Activated CD8-positive, alpha-beta T cell treated with anti-CD3 and anti-CD28 coated beads, Interleukin-2, amount 10 ng/mL, durations not matched to agents 7 days and 5 days (primary cell): ENCODE data around the gene ZFP36L1. TPM values are rescaled to one million over a fixed set of nuclear protein-coding genes. Genes with fewer than 3 reads are reported as not detected.

Experiments used
- ATAC-seq: fragments of 150-1000 bp; cut with Tn5 transposase; one replicate; pipeline ENCODE4 v1.10.0; 2021; ENCODE audit warnings: moderate library complexity
- CTCF ChIA-PET: fragments of 350-600 bp; sonication (Branson Sonifier 250); formaldehyde crosslinking; loops from one replicate; lab custom pipeline; 2021; ENCODE audit warnings: antibody characterized with exemption; lab: Charles Lee
- POLR2A ChIA-PET: fragments of 350-600 bp; sonication (Branson Sonifier 250); formaldehyde crosslinking; loops from one replicate; lab custom pipeline; 2021; ENCODE audit warnings: antibody characterized with exemption; lab: Charles Lee
- DNase-seq: peaks from one replicate; pipeline ENCODE4 v3.0.0-alpha.2; 2020
- H3K27ac Mint-ChIP-seq: one replicate; pipeline ENCODE4 v1.8.0; 2021; ENCODE audit warnings: mild to moderate bottlenecking, mixed read lengths
- H3K27me3 Mint-ChIP-seq: one replicate; pipeline ENCODE4 v1.8.0; 2021; ENCODE audit warnings: low read depth, mixed read lengths
- H3K36me3 Mint-ChIP-seq: one replicate; pipeline ENCODE4 v1.8.0; 2021; ENCODE audit warnings: low read depth, mixed read lengths
- H3K4me1 Mint-ChIP-seq: one replicate; pipeline ENCODE4 v1.8.0; 2021; ENCODE audit warnings: low read depth, mixed read lengths
- H3K4me3 Mint-ChIP-seq: one replicate; pipeline ENCODE4 v1.8.0; 2021; ENCODE audit warnings: mild to moderate bottlenecking, mixed read lengths
- H3K9me3 Mint-ChIP-seq: one replicate; pipeline ENCODE4 v1.8.0; 2022; ENCODE audit warnings: mixed read lengths; ENCODE audit not compliant: insufficient read depth
- total RNA-seq, 2 experiments: library from RNA; stranded (reverse); gene quantifications; one replicate each; pipeline ENCODE4 v1.2.3, GENCODE V29; 2021

The ZFP36L1 gene
- total RNA-seq, 2 experiments from 2014 or later = 63.3 to 73.2 TPM

GRCh38 chr14:68783408-68784225, 9.2 kb downstream of the ZFP36L1 start:
- Mint-ChIP-seq H3K4me3 (no peak overlapping the region), H3K27ac (no peak overlapping the region), H3K27me3 (no peaks in the 10 kb centered on the region), H3K4me1 (peaks cover 93% of the 10 kb centered on the region), H3K9me3 (no peaks in the 10 kb centered on the region), H3K36me3 (peaks cover 23% of the 10 kb centered on the region)
- DNase-seq = no peak
- ChIA-PET CTCF (interaction anchor here (0.8 to 6.2 kb wide), 4 partner anchors 11 to 532 kb away, joined by 3 to 52 read pairs (median 4); no protein-coding TSS in a partner anchor), POLR2A (interaction anchor here (1.6 to 6.0 kb wide), 5 partner anchors 8 to 500 kb away, joined by 5 to 115 read pairs (median 38); partner anchors contain the start of gene ZFP36L1)
- no peak for ATAC-seq

DNA sequence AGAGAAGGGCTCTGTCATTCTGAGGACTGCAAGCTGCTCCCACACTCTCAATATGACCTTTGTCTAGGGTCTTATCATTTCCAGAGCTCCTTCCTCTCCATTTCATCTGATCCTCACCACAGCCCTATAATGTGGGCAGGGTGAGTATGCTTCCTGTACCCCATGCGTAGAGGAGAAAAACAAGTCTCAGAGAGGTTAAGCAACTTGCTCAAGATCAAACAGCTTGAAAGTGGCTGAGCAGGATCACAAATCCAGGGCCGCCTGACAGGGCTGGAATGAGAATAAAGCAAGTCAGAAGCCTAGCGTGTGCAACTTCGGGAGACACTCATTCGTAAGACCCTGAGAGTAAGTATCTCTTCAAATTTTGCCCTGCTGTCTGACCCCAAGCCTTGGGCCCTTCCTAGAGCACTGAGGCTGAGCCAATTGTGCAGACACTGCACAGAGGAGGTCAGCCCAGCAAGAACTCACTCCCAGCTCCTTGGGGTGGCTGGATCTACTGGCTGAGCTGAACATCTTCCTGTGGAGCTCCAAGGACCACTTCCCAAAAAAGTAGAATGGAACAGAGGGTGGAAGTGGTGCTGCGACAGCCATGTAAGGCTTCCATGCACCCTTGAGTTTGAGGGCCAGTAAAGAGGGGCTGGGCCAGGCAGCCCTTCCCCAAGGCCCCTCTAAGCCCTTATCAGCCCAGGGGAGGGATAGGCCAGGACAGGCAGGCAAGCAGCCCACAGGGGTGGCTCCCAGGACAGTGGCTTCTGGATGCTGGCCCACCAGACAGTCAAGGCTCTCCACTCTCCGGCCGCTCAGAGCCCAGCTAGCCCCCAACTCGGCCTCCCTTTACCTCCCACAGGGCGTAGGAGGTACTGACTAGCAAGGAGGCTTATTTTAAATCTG, 10.5 kb downstream of the ZFP36L1 start:
- ATAC-seq (peak; percentile 42), DNase-seq (peak; percentile 79)
- CTCF ChIA-PET = interaction anchor here (0.7 to 6.2 kb wide), 13 partner anchors 8 to 533 kb away, joined by 3 to 82 read pairs (median 4); no protein-coding TSS in a partner anchor
- POLR2A ChIA-PET = interaction anchor here (0.9 to 6.0 kb wide), 8 partner anchors 9 to 499 kb away, joined by 3 to 115 read pairs (median 26); partner anchors contain the start of gene ZFP36L1
- Mint-ChIP-seq H3K27me3 (no peaks in the 10 kb centered on the region), H3K9me3 (no peaks in the 10 kb centered on the region), H3K4me1 (peaks cover 84% of the 10 kb centered on the region), H3K36me3 (peaks cover 13% of the 10 kb centered on the region), H3K4me3 (peak overlapping the region; percentile 74), H3K27ac (peak overlapping the region; percentile 90)

DNA sequence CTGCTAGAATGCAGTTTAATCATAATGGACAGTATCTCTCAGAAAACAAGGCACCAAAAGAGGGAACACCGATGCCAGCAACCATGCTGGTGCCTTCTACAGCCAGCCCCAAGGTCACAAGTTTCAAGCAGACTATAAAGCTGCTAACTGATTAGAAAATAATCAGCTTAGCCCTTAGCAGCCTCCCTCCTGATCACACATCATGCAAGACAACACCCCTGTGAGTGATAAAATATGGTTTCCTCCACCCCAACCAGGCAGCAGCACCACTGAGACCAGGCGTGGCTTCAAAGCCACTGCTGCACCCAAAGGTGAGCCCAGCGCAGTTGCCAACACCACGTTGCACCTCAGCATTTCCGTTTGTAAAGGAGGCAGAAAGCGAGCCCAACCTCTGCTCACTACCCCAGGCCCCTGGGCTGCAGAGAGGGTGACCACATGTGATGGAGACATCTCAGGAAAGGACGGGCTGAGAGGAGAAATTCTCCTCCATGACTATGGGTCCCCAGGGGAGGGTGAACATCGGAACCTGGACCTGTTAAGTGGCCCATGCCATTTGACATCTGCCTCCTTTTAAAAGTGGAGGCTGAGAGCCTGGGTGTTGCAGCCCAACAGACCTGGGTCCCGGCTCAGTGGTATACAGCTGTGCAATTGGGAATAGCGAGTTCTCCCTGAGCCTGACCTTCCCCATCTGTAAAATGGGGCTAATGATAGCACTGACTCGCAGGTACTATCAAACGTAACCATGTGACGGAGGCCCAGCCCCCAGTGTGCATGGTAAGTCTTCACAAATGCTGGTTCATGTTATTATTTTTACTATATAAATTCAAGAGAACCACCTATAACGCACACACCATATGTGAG, 11.5 kb downstream of the ZFP36L1 start:
- H3K4me3 Mint-ChIP-seq = peak overlapping the region; percentile 74
- POLR2A ChIA-PET = interaction anchor here (0.8 to 6.0 kb wide), 12 partner anchors 9 to 498 kb away, joined by 3 to 115 read pairs (median 9); partner anchors contain the start of gene ZFP36L1

GRCh38 chr14:68780358-68781160, 12.3 kb downstream of the ZFP36L1 start:
- Mint-ChIP-seq H3K36me3 (peaks cover 2% of the 10 kb centered on the region), H3K27ac (peak overlapping the region; percentile 90), H3K4me1 (peaks cover 74% of the 10 kb centered on the region), H3K27me3 (no peaks in the 10 kb centered on the region), H3K4me3 (peak overlapping the region; percentile 74), H3K9me3 (peaks cover 2% of the 10 kb centered on the region)
- DNase-seq = peak; percentile 73
- ATAC-seq = peak; percentile 51
- ChIA-PET POLR2A (interaction anchor here (0.6 to 6.0 kb wide), 13 partner anchors 9 to 497 kb away, joined by 3 to 115 read pairs (median 6); partner anchors contain the start of gene ZFP36L1), CTCF (interaction anchor here (1.0 to 6.2 kb wide), 22 partner anchors 9 to 837 kb away, joined by 3 to 82 read pairs (median 4); no protein-coding TSS in a partner anchor)

More for the DNA sequence above, 11.5 kb downstream of the ZFP36L1 start:
- H3K27ac Mint-ChIP-seq = peak overlapping the region; percentile 90
- H3K9me3 Mint-ChIP-seq = no peaks in the 10 kb centered on the region
- DNase-seq (peak; percentile 88), ATAC-seq (peak; percentile 63)
- H3K27me3 Mint-ChIP-seq = no peaks in the 10 kb centered on the region
- H3K4me1 Mint-ChIP-seq = peaks cover 75% of the 10 kb centered on the region
- CTCF ChIA-PET = interaction anchor here (1.0 to 6.2 kb wide), 17 partner anchors 9 to 837 kb away, joined by 3 to 82 read pairs (median 4); no protein-coding TSS in a partner anchor
- peaks cover 3% of the 10 kb centered on the region for H3K36me3 Mint-ChIP-seq

DNA sequence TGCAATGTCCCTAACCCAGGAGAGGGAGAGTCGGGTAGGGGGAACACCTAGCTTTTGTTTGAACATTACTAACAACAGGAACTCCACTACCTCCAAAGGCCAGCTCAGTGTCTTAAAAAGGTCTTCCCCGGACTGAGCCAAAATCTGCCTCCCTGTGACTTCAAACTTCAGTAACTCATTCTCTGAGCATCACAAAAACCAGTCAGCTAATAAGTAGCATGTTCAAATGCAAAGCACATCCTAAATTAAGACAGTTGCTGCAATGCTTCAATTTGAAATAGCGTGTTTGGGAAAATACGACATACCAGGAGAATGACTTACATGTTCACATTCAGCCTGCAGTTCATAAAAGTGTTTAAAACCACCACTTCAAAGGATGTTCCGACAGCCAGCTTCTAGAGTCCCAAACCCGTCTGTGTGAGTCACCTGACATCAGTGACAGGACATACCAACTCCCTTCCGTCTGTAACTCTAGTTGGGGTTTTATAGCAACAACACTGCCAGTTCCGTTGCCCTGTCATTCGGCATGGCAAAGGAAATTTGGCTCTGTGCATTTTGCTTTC, 13.0 kb downstream of the ZFP36L1 start:
- H3K9me3 Mint-ChIP-seq = peaks cover 7% of the 10 kb centered on the region

GRCh38 chr14:68777644-68778043, 15.2 kb downstream of the ZFP36L1 start:
- H3K4me3 Mint-ChIP-seq = no peak overlapping the region

More for the DNA sequence above, 13.0 kb downstream of the ZFP36L1 start:
- Mint-ChIP-seq H3K4me1 (peaks cover 71% of the 10 kb centered on the region), H3K27ac (peak overlapping the region; percentile 90), H3K36me3 (peaks cover 4% of the 10 kb centered on the region), H3K27me3 (no peaks in the 10 kb centered on the region), H3K4me3 (peak overlapping the region; percentile 74)
- ChIA-PET POLR2A (interaction anchor here (0.5 to 6.0 kb wide), 14 partner anchors 8 to 552 kb away, joined by 3 to 115 read pairs (median 5); partner anchors contain the start of gene ZFP36L1), CTCF (interaction anchor here (1.2 to 6.2 kb wide), 19 partner anchors 8 to 836 kb away, joined by 3 to 82 read pairs (median 4); no protein-coding TSS in a partner anchor)
- peak; percentile 56 for ATAC-seq
- DNase-seq = peak; percentile 77

GRCh38 chr14:68775614-68776126, 17.2 kb downstream of the ZFP36L1 start:
- H3K36me3 Mint-ChIP-seq = peaks cover 6% of the 10 kb centered on the region
- POLR2A ChIA-PET = no interaction called here
- H3K27ac Mint-ChIP-seq = no peak overlapping the region
- peaks cover 9% of the 10 kb centered on the region for H3K9me3 Mint-ChIP-seq
- DNase-seq = no peak
- no peak for ATAC-seq
- peaks cover 62% of the 10 kb centered on the region for H3K4me1 Mint-ChIP-seq
- CTCF ChIA-PET = interaction anchor here (0.5 to 1.2 kb wide), 5 partner anchors 13 to 41 kb away, joined by 3 to 4 read pairs (median 3); no protein-coding TSS in a partner anchor
- no peaks in the 10 kb centered on the region for H3K27me3 Mint-ChIP-seq
- H3K4me3 Mint-ChIP-seq = no peak overlapping the region

More at GRCh38 chr14:68777644-68778043, 15.2 kb downstream of the ZFP36L1 start:
- H3K27me3 Mint-ChIP-seq = no peaks in the 10 kb centered on the region
- H3K27ac Mint-ChIP-seq = no peak overlapping the region
- ChIA-PET POLR2A (no interaction called here), CTCF (interaction anchor here (1.6 to 5.0 kb wide), 2 partner anchors 10 to 12 kb away, joined by 5 to 82 read pairs; no protein-coding TSS in a partner anchor)
- peaks cover 6% of the 10 kb centered on the region for H3K36me3 Mint-ChIP-seq
- DNase-seq (no peak), ATAC-seq (no peak)
- peaks cover 63% of the 10 kb centered on the region for H3K4me1 Mint-ChIP-seq
- H3K9me3 Mint-ChIP-seq = peaks cover 9% of the 10 kb centered on the region

- ChIA-PET POLR2A (no interaction called here), CTCF (interaction anchor here (0.5 to 1.2 kb wide), 5 partner anchors 13 to 42 kb away, joined by 3 to 4 read pairs (median 3); no protein-coding TSS in a partner anchor)
- H3K27me3 Mint-ChIP-seq = no peaks in the 10 kb centered on the region
- peaks cover 9% of the 10 kb centered on the region for H3K9me3 Mint-ChIP-seq
- H3K4me3 Mint-ChIP-seq = no peak overlapping the region
- H3K36me3 Mint-ChIP-seq = peaks cover 6% of the 10 kb centered on the region
- no peak for ATAC-seq
- no peak for DNase-seq
- no peak overlapping the region for H3K27ac Mint-ChIP-seq
- peaks cover 61% of the 10 kb centered on the region for H3K4me1 Mint-ChIP-seq
These were observed 17.9 kb downstream of the ZFP36L1 start for GRCh38 chr14:68774771-68775613.
